Esophagus squamous epithelium (tissue), 4 donors: ENCODE data around the gene MAD2L2.

Source experiments
- POLR2A ChIP-seq, 4 donors: fragments of 450-650 bp; IDR thresholded peaks; one replicate each; pipeline ENCODE4 v1.6.1; 2017; ENCODE audit warnings: antibody characterized with exemption in 4 of 4, mild to moderate bottlenecking in 4 of 4, moderate library complexity in 3 of 4
- TF ChIP-seq, protein P1 (sequence below), 6 experiments: fragments of 450-650 bp in 4 of 6; fragments of 200-600 bp in 2 of 6; sonication (generic) in 2 of 6; IDR thresholded peaks; one replicate each; pipeline ENCODE4 v1.5.1; 2016 to 2019; ENCODE audit warnings: antibody characterized with exemption in 6 of 6, mild to moderate bottlenecking in 4 of 6, moderate library complexity in 4 of 6

DNA sequence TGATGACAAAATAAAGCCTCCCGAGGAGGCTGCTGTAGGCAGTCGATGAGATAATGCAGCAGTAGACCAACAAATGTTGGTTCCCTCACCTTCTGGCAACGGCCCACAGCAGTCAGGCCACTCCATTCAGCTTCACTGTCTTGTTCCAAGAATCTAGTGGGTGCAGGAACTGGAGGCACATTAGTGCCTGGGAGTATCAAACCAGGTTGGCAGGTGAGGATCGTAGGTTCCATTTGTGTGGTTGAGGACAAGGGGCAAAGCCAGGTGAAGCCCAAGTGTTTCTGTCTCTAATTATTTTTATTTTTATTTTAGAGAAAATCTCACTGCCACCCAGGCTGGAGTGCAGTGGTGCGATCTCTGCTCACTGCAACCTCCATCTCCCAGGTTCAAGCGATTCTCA is 40.0 kb downstream of the MAD2L2 start:
- TF ChIP-seq, protein P1, sequence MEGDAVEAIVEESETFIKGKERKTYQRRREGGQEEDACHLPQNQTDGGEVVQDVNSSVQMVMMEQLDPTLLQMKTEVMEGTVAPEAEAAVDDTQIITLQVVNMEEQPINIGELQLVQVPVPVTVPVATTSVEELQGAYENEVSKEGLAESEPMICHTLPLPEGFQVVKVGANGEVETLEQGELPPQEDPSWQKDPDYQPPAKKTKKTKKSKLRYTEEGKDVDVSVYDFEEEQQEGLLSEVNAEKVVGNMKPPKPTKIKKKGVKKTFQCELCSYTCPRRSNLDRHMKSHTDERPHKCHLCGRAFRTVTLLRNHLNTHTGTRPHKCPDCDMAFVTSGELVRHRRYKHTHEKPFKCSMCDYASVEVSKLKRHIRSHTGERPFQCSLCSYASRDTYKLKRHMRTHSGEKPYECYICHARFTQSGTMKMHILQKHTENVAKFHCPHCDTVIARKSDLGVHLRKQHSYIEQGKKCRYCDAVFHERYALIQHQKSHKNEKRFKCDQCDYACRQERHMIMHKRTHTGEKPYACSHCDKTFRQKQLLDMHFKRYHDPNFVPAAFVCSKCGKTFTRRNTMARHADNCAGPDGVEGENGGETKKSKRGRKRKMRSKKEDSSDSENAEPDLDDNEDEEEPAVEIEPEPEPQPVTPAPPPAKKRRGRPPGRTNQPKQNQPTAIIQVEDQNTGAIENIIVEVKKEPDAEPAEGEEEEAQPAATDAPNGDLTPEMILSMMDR (IDR thresholded peaks at IDR 0.05): no peak
- TF ChIP-seq POLR2A (IDR thresholded peaks at IDR 0.05): no peak
